GM19025 (cell line): ENCODE data around the gene GALNT13.

Experiments
- ATAC-seq: cut with Tn5 transposase; IDR thresholded peaks from one replicate; pipeline ENCODE4 v1.9.1; 2021; ENCODE audit warnings: mild to moderate bottlenecking, low read depth, moderate library complexity; ENCODE audit not compliant: unreplicated experiment

The GALNT13 gene

DNA sequence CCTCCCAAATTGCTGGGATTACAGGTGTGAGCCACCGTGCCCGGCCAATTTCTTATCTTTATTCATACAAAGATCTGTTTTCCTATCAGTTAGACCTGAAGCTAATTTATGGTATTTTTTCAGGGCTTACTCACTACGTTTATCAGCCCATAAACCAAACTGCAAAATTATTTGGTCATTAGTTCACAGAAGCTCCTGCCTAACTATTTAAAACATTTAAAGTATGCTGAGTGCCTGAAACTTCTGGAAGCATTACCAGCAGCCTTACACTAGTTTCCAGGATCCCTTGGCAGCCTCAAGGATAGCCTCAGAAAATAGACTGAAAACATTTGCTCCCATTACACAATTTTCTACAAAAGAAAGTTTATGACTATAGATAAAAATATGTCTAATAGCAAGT, 68.8 kb downstream of the GALNT13 start:
- ATAC-seq: no peak

DNA sequence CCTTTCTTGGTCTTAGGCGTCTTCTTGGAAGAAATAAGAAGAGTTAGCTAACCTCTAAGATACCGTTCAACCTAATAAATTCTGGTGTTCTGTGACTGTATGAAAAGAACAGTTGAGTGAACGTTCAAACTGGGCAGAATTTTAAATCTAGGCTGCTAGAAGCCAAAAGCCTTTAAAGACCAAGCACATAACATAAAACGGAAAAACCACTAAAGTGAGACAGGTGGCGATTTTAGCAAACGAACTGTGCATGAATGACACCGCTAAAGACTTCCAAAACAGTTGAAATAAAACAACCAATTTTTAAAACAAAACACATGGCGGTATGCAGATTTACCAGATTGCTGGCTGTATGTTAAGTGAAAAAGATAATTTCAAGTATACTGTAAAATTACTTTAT, 73.1 kb downstream of the GALNT13 start:
- ATAC-seq: no peak

DNA sequence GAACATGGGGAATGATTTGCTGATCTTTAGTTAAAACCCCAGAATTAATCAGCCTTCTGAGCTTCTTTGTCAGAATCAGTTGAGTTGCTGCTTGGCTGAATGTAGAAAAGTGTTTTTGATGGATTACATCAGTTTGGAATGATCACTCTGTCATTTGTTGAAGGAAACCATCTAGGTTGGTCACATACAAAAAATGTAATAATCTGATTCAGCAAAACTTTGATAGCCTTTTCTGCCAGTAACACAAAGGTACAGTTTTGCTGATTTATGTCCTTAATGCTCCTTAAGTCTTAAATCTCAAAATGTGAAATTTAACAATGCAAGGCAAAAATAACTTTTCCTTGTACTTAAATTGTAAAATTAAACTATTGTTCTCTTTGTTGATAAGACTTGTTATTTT, 74.3 kb downstream of the GALNT13 start:
- ATAC-seq: no peak

DNA sequence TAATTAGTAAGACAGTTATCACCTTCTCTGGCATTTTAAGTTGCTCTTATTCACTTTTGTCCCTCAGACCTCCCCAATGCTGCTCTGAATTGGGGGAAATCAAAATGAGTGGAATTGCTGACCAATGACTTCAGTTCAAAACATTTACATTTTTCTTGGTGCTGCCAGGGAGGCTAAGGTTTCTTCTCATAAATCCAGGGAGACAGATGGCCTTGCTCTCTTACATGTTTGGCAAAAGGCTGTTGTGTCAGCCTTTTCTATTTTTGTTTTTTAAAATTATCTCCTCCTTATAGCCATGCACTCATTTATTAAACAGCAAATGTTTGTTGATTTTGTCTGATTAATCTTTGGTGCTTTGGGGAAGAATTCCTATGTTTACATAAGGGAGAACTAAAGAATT, 82.0 kb downstream of the GALNT13 start:
- ATAC-seq: no peak

DNA sequence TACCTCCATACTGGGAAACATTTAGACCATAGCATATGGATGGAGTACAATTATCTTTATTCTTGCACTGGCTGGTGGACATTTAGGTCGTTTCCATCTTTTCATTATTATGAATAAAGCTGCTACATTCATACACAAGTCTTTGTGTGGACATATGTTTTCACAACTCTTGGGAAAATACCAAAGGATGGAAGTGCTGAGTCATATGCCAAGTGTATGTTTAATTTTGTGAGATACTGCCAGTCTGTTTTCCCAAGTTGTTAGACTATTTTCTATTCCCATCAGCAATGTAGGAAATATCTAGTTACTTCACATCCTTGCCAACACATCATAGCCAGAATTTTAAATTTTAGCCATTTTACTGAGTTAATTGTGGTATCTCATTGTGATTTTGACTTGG, 91.5 kb downstream of the GALNT13 start:
- ATAC-seq: no peak

DNA sequence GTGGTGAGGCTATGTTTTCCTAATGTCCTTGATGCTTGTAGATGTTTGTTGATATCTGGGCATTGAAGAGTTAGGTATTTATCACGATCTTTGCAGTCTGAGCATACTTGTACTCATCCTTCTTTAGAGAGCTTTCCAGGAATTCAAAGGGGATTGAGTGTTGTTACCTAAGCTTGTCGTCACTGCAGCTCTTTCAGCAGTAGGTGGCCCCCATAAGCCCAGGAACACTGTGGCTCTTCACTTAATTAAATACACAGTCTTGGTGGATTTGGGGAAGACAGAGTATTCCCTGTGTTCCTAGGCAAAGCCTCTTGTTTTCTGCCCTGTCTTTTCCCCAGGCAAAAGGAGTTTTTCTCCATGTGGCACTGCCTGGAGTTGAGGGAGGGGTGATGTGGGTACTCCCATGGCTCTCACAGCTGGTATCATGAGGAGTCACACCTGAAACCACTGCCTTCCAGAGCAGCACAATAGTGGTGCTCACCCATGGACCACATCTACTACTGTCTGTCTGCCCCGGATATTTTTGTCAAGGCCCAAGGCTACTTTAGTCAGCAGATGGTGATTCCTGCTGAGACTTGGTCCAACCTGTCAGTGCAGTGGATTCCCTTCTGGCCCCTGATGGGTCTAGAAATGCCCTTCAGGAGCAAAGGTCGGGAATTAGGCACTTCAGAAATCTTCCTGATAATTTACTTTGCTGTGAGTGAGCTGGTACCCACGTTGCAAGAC, 95.7 kb downstream of the GALNT13 start:
- ATAC-seq: no peak

DNA sequence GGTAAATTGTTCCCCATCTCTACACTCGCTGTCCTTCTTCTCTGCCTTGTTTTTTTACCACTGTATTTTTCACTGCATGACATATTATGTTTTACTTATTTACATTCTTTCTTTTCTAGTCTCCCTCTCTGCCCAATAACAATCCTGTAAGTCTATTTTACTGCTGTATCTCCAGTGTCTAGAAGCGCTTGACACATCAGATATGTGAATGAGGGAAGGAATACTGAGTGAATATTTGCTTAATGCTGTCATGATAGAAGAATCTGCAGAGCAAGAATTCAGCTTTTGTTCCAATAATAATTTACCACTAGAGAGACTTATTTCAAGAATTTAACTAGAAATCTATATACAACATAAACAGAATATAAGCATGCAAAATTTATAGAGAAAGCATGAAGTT, 99.5 kb downstream of the GALNT13 start:
- no peak for ATAC-seq

DNA sequence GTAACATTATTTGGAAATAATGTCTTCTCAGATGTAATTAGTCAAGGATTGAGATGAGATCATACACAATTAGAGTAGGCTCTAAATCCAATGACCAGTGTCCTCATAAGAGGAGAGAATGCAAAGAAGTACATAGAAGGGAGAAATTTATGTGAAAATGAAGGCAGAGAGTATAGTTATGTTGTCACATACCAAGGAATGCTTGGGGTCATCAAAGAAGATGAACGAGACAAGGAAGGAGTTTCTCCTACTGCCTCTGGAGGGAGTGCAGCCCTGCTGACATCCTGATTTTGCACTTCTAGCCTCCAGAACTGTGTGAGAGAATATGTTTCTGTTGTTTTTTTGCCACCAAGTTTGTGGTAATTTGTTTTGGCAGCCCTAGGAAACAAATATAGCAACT, 100.1 kb downstream of the GALNT13 start:
- ATAC-seq: no peak

DNA sequence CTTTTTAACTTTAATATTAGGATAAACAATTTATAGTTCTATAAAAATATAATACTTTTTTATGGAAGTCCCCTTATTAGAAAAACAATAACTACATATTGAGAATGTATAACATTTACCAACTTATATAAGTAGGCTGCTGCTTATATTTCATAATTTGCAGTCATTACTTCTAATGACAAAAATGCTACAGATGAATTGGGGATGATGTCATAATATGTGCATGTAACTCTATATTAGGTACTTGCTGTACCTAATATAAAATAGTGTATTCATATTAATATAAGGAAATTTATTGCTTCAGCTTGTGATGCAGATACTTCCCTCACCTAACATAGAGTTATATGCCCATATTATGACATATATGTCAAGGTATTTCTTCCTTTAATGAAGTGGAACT, 100.7 kb downstream of the GALNT13 start:
- no peak for ATAC-seq

DNA sequence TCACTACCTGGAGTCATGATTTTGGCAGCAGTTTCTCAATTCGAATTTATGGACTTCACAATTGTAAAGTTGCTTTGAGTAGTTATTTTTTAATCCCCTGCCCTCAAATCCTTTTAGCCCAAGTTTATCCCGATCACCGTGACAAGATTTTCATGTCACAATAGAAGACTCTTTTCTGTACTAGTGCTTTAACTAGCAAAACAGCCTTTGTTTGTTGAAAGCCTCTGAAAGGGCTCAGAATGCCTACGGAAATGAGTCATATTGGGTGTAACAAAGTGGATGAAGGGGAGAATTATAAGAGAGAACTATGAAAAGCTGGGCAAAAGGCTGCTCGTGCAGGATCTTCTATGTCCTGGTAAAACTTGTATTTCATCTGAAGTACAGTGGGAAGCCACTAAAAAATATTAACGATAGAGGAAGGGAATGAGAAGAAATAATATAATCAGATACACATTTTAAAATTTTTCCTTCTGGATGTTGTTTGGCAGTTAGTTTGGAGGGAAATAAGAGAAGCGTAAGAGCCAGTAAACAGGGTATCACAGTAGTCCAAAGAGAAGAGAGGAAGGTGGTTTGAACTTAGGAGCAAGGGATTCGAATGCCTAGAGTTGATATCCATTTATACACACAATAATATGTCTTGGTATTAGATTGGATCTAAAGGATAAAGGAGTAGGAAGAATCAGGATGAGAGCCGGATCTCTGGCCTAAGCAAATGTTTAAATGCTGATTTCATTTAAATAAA, 114.9 kb downstream of the GALNT13 start:
- ATAC-seq: no peak

DNA sequence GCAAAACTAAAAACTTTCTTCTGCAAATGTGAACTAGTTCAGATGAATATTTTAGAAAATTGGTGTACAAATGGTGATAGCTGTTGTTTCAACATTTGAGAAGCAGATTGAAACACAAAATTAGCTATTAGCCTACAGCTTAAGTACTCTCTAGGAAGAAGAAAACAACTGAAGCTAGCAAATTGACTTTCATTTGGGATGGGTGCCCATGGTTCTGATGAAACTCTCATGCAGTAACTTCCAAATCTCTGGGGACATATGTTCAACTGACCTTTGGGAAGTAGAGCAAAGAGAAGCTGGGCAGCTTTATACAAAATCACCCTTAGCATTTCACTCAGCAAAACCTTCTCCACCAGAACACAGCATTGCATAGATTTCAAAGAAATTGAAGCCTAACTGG, 119.0 kb downstream of the GALNT13 start:
- no peak for ATAC-seq

DNA sequence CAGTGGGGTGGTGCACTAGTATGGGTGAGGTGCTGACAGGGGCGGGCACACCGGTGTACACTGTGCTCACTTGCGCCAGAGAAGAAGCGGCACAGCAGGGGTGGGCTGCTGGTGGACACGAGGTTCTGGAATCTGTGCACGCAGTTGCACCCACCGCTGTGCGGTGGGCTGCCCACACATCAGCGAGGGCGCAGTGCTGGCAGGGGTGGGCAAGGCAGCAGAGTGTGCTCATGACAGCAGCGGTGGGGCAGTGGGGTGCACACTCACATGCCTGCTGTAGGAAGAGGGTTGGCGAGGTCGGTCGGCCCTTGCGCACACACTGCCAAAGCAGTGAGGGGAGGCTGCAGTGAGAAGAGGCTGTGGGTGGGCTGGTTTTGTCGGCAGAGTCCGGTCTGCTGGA, 141.8 kb downstream of the GALNT13 start:
- ATAC-seq: no peak

DNA sequence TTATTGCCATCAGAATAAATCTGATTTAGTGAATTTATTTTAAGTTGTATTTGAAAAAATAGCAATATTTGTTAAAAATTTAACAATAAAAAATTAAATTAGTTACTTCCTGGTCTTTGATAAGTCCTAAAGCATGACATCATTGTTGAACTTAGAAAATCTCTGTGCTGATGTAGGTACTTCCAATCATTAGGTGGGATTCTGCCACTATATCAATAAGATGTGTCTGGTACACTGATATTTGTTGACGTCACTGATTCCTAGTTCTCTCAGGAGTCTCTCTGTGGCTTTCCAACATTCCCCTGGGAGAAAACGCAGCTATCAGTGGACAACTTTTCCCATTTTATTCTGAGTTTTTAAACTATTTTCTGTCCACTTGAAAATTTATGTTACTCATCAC, 143.5 kb downstream of the GALNT13 start:
- ATAC-seq: no peak

DNA sequence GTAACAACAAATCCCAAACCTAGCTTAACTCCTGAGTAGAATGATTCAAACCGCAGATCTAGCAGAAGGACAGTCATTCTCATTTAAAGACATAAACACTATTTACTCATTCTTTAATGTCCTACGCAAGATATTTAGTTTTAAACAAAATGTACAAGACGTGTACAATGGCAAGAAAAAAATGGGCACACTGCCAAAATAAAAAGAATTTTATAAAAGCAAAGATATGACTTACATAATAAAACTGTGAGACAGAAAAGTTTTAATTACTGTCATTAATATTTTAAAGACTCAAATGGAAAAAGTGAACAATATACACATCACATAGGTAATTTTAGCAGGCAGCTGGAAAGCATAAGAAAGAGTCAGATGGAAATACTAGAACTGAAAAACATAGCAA, 157.8 kb downstream of the GALNT13 start:
- ATAC-seq: no peak

DNA sequence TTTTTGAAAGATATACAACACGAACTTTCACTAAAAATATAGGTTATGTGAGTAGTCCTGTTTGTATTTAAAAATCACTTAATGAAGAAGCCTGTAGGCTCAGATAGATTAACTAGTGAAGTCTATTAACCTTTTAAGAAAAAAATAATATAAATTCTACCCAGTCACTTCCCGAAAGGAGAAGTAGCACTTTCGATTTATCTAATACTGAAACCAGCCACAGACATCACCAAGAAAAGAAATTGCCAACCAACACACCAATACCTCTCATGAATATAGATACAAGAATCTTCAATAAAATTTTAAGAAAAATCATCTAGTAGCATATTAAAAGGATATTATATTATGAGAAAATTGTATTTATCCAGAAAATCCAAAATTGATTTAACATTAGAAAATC, 160.5 kb downstream of the GALNT13 start:
- ATAC-seq: no peak

DNA sequence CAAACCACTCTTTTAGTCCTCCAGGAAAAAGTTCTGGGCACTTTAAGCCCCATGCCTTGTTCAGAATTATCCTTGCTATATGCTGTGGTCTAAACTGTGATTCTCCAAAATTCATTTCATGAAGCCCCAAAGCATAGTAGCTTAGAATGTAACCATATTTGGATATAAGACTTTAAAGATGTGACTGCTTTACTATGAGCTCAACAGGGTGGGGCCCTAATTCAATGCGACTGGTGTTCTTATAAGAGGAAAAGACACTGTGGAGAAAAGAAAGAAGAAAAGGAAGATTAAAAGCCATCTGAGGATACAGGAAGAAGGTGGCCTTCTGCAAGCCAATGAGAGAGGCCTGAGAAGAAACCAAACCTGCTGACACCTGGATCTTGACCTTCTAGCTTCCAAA, 174.8 kb downstream of the GALNT13 start:
- no peak for ATAC-seq

DNA sequence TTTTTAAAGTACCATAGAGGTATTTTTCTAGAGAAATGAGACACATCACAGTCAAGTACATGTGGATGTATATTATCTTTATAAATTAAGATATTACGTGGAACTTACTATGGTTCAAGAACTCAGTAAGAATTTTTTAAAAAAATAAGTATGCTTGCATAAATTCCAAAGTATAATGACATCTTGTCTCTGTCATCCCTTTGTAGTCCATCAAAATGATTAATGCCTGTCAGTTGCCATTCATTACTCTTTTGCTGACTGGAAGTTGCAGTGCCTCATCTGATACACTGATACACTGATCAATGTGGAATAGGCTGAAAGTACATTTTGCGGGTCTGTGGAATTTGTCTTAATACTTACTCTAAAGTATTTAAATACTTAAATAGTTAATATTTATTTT, 177.2 kb downstream of the GALNT13 start:
- no peak for ATAC-seq

DNA sequence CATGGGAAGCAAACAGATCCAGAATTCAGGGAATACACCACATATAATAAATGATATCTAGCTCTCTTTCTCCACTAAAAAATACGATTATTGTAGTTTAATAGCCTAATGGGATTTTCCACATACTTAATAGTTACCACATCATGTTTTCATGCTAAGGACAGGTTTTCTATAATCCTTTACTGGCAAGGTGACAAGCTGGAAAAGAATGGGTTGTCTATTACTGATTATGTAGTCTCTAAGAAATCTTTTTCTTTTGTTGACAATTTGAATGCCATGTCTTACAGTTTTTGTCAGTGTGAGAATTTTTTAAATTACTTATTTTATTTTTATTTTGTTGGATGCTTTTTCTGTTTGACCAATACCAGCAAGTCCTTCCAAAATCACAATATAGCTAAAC, 177.8 kb downstream of the GALNT13 start:
- no peak for ATAC-seq

DNA sequence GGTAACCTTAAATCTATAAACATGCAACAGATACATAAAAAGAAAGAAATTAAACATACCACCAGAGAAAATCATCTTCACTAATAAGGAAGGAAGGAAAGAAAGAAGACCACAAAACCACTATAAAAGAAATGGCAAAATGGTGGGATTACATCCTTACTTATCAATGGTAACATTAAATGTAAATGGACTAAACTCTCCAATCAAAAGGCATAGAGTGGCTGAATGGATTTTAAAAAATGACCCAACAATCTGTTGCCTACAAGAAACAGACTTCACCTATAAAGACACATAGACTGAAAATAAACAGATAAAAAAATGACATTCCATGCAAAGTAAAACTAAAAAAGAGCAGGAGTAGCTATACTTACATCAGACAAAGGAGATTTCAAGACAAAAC, 195.4 kb downstream of the GALNT13 start:
- no peak for ATAC-seq

DNA sequence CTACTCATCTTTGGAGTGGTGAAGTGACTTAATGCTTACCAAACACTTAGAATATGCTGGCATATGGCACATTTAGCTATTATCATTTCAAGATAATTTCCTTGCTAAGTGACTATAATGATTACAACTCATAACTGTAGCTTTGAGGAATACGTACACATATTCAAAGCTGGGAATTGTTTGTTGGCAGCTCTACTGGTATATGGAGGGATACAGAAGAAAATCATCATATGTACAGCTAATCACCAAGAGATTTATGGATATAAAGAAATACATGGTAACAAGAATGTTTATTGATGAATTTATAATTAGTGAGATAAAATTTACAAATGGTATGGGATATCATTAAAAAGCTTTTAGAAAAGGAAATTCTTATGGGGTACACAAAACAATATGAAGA, 207.2 kb downstream of the GALNT13 start:
- no peak for ATAC-seq

DNA sequence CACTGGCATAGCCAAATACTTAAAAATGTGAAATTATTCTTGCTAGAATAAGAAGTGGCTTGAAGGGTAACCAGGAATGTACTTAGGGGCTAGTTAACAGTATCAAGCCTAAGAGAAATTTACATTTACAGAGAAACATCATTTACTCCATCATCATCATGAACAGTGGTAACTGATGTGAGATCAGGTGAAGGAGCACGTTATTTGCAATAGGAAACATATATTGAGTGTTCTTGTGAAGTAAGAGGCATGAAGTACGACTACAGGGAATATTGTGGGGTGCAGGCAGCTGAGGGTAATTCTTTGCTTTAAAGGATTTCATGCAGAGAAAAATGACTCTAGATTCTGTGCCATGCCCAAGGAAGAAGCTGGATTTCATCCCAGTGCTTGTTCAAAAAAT, 220.8 kb downstream of the GALNT13 start:
- no peak for ATAC-seq

DNA sequence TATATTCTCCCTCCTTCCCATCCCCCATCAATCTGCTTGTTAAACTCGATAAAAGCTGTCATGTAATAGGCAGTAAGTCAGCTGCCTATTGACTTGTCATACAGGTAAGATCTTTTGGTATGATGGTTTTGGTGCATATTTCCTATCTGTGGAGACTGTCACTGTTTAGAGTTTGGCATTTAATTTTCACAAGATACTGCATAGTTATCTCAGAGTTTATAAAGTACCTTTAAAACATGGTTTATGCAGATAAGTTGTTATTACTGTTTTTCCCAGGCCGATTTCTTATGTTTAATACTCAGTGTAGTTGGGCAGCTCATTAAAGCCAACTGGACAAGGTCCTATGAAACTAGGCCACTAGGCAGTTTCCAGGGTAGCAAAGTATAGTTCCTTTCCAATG, 222.1 kb downstream of the GALNT13 start:
- ATAC-seq: no peak
